Amniotic stem cell (primary cell): ENCODE results near the gene ARHGAP44.
"Not testable (repeated sequence)": the region's sequence is repeated elsewhere in the genome, so short reads cannot be mapped to it uniquely, and the experiment has no call there.

Experiments
- DNase-seq: peaks from one replicate; lab custom pipeline; 2025; lab: John Stamatoyannopoulos, UW

ARHGAP44 gene

DNA sequence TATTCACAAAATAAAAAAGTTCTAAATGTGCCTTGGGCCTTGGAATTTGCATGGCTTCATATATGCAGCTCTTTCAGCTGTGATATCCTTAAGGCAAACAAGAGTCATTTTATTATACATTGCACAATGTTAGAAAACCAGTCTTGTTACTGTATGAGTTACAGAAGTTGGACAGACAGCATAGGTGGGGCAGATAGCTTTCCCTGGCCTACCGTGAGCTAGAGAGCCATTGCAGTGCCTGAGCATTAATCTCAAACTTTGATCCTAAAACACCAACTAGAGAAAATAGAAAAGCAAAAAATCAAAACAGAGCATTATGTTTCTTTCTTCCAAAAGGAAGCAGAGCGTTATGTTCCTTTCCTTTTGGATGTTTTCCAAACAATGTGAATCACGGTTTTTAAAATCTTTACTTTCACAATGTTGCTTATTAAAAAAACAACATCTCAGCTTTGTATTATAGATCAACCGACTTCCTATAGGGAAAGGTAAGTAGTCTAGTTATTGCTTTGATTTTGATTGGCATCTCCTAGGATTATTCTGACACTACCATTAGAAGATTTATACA, 32.2 kb downstream of the ARHGAP44 start:
- DNase-seq: no peak

DNA sequence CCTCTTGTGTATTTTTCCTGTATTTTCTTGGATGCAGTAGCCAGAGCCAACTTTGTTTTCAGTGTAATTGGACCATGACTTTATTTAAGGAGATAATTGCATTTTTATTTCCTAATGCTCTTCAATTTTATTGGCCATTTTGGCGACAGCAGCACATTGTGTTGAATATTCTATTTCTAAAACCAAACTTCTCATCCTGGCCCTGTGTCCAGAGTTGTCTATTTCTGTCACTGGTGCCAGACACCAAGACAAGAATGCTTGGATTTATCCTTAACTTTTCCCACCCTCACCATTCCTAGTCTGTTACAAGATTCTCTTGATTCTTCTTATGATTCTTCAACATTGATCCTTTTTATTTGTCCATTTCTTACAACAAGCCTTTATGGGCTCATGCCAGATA, 37.1 kb downstream of the ARHGAP44 start:
- DNase-seq: no peak

DNA sequence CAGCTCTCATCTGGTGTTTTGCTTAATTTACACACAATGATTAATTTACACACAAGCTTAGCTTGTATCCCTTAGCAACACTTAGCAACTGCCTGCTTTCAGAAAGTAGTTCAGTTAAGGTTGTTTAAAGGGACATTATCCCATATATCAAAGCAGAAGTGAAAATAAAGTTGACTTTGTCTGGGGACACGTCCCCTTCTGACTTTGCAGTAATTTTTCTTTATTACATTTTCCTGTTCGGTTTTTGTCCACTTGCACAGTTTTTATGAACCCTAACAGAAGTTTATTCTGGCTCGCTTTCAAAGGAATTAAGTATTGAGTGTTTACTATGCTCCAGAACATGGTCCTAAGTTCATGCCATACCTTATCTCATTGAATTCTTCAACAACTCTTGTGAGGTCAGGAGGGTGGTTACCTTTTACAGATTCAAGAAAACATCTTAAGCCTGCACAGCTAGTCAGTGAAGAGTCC, 41.5 kb downstream of the ARHGAP44 start:
- no peak for DNase-seq

DNA sequence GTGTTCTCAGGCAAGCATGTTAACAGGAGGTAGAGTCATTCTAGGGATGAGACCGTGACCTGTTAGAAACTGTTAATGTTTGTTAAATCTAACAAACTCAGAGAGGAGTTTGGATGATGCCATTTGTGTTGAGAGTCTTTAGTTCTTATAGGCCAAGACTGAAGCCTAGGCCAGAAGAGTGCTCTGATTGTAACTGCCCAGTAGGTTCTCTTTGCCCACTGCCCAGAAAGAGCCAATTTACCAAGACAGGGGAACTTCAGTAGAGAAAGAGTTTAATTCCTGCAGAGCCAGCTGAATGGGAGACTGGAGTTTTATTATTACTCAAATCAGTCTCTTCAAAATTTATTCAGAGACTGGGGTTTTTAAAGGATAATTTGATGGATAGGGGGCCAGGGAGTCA, 42.5 kb downstream of the ARHGAP44 start:
- no peak for DNase-seq

DNA sequence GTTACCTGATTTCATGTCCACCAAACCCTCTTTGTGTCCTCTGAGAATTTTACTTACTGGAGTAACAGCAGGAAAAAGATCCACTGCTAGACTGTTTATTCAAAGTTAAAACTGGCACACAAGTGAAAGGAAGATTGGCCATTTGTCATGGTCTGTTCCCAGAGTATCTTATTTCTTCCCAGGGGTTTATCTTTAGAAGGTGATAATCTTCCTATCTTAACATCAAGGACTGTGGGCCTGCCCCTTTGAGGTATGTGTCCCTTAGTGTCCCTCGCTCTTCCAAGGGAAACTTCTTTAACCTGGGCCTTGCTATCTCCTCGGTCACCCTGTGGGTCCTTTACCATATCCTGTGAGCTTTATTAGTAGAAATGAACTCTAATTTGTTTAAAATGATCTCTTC, 49.7 kb downstream of the ARHGAP44 start:
- no peak for DNase-seq

DNA sequence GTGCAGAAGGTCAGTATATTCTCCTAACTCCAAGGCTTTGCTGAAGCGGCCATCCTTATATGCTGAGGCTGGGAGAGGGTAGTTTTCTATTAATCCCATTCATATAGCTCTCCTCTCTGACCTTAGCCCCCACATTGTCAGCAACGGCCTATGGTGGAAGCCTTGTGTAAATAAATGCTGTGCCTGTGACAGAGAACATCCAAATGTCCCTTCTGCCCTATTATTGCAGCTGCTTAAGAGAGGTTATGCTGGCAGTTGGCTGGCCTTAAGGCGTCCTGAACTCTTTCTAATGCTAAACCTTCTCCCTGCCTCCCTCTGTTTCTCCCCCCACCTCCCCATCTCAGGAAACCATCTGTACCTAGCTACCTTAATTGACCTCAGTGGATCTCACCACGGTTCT, 53.6 kb downstream of the ARHGAP44 start:
- DNase-seq: no peak

DNA sequence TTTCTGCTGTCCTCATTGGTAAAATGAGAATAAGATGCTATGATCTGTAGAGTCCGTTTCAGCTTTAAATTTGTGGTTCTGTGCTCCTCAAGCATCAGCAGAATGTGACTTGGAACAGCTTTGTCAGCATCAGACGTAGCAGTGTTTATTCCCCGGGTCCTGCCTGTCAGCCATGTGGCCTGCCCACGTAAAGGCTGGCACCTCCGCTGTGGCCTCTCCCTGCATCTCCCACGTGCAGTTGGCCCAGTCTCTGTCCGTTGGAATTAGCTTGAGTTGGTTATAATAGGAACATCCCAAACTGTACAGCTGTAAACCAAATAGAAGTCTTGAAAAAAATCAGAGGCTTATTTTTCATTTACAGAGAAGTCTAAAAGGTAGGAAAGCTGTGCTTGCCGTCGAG, 61.7 kb downstream of the ARHGAP44 start:
- DNase-seq: no peak

DNA sequence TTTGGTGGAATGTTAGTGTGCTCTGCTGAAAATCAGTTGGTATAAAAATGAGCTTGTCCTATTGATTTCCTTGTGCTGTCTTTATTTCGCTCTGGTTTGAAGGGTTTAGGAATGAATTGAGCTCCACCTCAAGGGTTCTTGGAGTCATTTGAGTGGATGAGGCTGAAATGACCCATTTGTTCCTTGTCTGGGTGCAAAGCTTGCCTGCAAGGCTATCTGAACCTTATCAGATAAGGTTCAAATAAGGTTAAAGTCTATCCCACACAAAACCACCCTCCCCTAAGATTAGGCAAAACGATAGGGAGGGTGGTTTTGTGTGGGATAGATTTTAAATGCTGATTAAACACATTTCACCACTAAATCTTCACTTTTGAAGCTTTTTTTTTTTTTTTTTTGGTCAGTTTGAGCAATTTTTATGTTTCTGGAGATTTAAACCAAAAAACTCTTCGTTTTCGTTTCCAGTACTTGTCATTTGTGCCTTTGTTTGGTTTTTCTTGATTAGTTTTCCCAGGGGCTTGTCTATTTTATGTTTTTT, 62.7 kb downstream of the ARHGAP44 start:
- no peak for DNase-seq

DNA sequence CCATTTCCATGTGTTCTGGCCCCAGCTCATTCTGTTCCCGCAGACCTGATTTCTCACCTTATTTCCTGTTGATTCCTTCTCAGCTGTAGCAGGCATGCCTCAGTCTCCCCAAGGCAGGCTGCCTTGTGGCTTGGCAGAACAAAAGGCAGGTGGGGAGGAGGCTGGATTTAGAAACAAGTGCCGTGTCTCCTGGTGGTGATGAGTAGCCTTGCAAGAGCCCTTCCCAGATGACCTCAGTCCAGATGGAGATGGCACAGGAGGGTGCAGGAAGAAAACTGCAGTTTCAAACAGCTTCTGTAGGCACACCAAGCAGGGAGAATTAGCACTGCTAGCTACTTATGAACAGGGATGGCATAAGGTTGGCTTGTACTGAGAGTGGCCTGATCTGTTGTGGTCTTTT, 64.6 kb downstream of the ARHGAP44 start:
- no peak for DNase-seq

DNA sequence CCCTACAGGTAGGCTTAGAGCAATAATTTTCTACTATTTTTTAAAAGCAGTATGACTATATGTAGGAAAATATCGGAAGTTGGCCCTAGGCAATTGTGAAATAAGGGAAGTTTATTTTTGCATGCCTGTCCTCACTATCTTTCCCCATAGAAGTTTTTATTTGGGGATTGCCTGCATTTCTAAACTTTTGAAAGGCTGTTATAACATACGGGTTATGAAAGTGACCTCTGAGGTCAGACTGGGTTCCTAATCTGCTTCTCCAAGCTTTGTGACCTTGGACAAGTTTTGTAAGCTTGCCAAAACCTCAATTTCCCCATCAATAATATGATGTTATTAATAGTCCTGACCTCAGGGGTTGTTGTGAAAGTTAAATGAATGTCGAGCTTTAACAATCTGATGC, 67.1 kb downstream of the ARHGAP44 start:
- DNase-seq: no peak

DNA sequence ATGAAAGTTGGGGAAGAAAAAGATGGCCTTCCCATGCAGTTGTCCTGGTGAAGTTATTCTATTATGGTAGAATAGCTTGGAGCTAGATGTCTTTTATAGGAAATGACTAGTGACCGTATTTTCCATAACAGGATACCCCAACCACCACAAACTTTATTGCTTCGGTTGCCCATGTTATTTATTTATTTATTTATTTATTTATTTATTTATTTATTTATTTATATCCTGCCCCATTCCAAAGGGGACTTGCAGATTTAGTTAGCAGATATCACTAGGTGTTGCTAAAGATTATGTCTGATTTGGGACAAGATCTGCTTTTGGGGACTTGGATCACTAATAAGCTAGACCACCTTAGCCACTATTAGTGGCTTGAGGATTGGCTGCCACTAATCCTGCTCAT, 68.3 kb downstream of the ARHGAP44 start:
- DNase-seq: no peak

DNA sequence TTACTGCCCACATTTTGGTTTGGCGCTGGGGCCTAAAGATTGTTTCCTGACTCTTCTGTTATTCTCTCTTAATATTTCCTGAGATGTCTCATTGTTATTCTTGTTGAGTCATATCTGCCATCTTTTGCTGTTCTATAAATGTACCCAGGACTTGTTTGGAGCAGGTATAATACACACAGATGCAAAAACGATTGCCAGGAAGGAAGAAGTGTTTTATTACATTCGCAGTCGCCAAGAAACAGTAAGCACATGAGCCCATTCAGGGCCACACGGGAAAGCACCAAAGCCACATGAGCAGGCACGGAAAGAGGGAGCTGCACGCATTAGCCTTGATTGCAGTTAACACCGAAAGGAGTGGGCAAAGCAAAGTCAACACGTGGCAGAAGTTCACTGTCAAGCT, 70.2 kb downstream of the ARHGAP44 start:
- DNase-seq: no peak

DNA sequence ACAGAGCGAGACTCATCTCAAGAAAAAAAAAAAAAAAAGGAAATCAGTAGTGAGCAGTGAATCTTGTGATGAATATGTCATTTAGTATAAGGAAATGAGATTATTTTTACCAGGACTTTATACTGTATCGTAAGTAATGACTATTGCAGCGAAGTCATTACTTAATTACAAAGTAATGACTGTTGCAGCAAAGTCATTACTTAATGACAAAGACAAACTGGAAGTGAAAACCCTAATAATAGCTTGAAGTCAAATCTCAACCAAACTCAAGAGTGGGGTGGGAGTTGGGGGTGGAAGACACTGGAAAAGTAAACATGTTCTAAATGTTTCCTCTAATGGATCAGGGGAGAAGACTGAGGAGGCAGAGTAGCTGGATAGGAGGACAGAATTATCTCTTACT, 76.5 kb downstream of the ARHGAP44 start:
- no peak for DNase-seq

DNA sequence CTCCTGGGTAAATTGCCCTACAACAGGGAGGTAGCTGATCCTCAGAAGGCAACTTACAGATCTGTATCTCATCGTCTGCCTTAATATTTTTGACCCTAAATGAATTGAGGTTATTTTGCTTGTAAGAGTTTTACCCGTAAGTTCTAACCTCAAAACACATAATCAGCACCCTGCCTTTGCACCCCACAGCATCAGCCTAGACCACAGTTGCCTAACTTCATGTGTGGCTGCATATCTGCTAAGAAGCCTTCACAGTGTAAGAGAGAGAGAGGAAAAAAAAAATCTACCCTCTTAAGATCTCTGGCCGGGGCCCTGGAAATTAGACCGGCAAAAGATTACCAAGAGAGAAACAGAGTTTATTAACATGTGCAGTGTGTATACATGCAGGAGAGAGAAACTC, 76.9 kb downstream of the ARHGAP44 start:
- DNase-seq: no peak

DNA sequence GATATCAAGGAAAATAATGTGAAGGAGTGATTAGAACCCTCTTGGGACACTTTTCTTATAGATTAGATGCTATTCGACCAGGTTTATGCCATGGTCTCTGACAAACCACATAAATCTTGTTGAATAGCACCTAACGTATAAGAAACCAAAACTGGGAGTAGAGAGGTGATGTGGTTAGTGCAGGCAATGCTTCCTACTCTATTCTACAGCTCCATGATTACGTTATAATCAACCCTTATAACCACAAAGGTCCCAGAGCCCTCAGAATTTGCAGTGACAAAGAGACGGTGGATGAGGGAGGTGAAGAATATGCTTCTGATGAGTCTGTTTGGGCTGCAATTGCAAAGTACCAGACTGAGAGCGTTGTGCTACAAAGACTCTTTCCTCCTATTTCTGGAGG, 78.4 kb downstream of the ARHGAP44 start:
- no peak for DNase-seq

DNA sequence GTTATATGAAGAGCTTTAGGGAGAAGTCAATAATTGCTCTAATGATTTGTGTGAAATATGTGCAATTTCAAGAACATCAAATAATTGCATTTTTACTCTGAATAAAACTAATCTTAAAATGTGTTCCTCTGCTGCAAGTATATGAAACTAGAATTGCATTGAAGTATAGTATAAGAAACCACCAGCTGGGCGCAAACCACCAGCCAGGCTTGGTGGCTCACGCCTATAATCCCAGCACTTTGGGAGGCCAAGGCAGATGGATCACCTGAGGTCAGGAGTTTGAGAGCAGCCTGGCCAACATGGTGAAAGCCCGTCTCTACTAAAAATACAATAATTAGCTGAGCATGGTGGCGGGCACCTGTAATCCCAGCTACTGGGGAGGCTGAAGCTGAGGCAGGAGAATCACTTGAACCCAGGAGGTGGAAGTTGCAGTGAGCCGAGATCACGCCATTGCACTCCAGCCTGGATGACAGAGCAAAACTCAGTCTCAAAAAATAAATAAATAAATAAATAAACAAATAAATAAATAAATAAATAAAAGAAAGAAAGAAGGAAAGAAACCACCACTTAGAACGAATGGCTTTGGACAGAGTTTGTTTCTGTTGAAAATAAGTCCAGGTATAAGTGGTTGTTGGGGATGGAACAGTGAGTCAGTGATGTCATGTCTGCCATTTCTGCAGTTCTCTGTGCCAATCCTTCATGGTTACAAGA, 84.3 kb downstream of the ARHGAP44 start:
- DNase-seq: not testable (repeated sequence)

DNA sequence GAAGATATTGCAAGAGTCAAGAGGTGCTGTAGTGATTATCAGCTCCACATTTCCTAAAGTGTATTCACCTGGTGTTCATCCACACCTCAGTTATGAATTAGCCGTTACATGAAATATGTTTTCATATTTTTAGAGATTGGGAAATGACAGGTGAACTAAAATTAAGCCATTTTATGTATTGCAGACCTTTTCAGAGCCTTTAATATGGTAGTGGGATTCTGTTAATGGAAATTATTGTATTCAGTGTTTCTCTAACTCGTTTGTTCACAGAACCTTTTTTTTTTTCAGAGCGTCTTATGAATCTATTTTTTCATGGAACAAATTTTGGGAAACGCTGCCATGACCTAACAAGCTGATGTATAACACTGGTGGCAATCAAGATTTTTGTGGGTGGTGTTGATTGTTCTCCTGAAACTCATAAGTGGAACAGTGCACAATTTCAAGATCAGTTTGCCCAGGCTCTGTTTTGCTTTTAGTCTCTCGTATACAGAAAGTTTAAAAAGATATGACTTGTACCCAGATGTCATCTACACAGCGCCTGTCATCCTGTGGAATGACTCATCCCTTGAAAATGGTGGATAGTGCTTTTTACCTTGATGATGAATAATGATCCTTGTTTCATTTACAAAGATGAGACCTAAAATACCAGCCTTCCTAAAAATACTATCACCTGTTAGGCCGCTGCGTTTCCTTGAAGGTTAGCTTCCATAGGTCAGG, 88.8 kb downstream of the ARHGAP44 start:
- no peak for DNase-seq

DNA sequence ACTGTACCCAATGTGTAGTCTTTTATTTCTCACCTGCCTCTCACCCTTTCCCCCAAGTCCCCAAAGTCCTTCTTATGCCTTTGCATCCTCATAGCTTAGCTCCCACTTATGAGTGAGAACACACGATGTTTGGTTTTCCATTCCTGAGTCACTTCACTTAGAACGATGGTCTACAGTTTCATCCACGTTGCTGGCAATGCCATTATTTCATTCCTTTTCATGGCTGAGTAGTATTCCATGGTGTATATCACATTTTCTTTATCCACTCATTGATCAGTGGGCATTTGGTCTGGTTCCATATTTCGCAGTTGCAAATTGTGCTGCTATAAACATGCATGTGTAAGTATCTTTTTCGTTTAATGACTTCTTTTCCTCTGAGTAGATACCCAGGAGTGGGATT, 89.8 kb downstream of the ARHGAP44 start:
- DNase-seq: not testable (repeated sequence)

DNA sequence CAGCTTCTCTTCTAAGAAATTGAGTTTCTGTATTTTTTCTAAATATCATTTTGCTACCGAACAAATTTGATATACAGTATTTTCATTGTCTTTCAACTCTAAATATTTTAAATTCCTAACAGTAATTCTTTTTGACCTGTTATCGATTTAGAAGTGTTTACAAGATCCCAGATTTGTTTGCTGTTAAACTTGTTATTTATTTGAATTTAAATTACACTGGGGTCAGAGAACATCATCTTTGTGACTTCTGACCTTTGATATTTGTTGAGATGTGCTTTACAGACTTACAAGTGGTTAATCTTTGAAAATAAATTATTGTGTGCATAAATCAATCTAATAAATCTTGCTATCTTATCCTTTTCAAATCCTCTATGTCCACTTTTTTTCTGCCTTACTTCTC, 94.2 kb downstream of the ARHGAP44 start:
- no peak for DNase-seq

DNA sequence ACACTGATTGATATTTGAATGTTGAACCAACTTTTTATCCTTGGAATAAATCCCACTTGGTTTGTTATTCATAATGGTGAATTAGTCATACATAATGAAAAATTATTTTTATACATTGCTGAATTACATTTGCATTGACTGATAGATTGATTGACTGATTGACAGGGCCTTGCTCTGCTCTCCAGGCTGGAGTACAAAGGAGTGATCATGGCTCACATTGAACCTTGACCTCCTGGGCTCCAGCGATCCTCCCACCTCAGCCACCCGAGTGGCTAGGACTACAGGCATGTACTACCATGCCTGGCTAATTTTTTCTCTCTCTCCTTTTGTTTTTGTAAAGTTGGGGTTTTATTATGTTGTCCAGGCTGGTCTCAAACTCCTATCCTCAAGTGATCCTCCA, 97.8 kb downstream of the ARHGAP44 start:
- DNase-seq: no peak

DNA sequence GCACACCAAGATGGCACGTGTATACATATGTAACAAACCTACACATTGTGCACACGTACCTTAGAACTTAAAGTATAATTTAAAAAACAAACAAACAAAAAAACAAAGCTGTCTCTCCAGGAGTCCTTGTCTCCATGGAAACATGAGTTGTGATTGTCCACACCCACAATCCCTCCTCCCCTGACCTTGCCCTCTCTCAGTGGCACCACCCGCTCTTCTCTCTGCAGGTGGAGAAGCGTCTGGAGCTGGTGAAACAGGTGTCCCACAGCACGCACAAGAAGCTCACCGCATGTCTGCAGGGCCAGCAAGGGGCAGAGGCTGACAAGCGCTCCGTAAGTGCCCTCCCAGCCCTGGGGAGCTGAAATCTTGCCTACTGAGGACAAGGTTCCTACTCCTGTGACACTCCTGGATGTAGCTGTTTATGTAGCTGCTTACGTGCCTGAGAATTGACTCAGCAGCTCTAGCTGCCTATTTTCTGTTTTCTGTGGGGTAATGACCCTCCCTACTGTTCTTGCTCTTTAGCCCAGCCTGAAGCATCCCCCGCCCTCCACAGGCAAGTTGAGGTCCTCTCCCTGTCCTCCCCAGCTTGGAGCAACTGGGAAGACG, 107.0 kb downstream of the ARHGAP44 start:
- DNase-seq: no peak

DNA sequence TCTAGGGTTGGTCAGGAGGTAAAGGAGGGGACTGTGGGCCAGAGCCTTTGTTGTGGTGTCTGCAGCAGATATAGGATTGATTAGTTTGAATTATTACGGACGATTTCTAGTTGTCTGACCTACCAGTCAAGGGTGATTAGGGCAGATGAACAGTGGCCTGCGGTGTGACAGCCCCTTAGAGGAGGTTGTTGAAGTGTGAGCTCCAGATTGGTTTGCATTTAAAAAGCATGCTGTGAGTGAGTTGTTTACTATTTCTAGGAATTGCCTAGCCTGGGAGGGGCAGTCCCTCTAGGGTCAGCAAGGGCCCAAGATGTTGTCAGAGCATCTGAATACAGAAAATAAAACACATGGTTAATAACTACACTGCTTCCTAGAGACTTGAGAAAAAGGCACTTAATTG, 108.8 kb downstream of the ARHGAP44 start:
- DNase-seq: no peak

DNA sequence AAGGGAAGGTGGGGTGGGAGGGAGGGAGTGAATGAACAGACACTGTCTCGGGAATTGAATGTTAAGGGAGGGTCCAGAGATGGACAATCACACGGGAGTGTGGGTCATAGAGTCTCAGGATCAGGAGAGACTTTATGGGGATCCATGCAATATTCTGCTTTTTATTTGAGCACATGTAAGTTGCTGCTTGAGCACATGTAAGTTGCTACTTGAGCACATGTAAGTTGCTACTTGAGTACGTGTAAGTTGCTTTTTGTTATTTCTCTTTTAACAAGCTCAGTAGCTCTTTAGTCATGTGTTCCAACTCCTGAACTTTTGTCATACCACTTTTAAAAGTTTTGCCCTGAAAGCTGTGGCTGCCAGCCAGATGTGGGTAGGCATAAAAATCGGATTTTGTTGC, 110.3 kb downstream of the ARHGAP44 start:
- DNase-seq: no peak
